Measurements from ENCODE around the gene CCN2. TPM values are rescaled to one million over a fixed set of nuclear protein-coding genes. Genes with fewer than 3 reads are reported as not detected.
A peak's percentile ranks its signal among the peaks of the same experiment; 100 is the strongest.

CCN2 gene
- polyA plus RNA-seq, 2 of the 4 experiments (the other 2 are of a cell fraction) = 32.0 to 103 TPM

GRCh38 chr6:131972741-131973140, 21.6 kb upstream of the CCN2 start:
- WGBS (ENCODE audit: missing lambda C conversion rate) = 83% methylated on average over 2 of the region's 2 CpGs
- Histone ChIP-seq H3K4me2 (no peak overlapping the region), H3K4me3 (no peak overlapping the region), H3K27ac (no peak overlapping the region), H3K4me1 (no peaks in the 10 kb centered on the region), H3K9me3 (no peaks in the 10 kb centered on the region)
- no peak for FAIRE-seq
- DNase-seq (ENCODE audit: low read depth in 1 of 2, low spot score in 1 of 2) = no peak
- ATAC-seq = no peak
- CTCF ChIA-PET = interaction anchor here (1.6 to 1.9 kb wide), 3 partner anchors 9 to 48 kb away, joined by 3 to 4 read pairs (median 4); no protein-coding TSS in a partner anchor
- TF ChIP-seq SMC3 (IDR thresholded peaks at IDR 0.05) = no peak
- TF ChIP-seq BHLHE40 (IDR thresholded peaks at IDR 0.05; ENCODE audit: low read depth, low read length) = no peak
- TF ChIP-seq HEYL (CRISPR knock-in tag; IDR thresholded peaks at IDR 0.05) = no peak
- no peak for TF ChIP-seq MAX (IDR thresholded peaks at IDR 0.05)
- no peak for TF ChIP-seq ESRRA (IDR thresholded peaks at IDR 0.05; ENCODE audit: borderline replicate concordance, low read length)
- no peak for TF ChIP-seq CHD2 (IDR thresholded peaks at IDR 0.05; ENCODE audit: low read length, partially characterized antibody)
- no peak for TF ChIP-seq JUN (IDR thresholded peaks at IDR 0.05)
- TF ChIP-seq RFX5 (IDR thresholded peaks at IDR 0.05) = no peak
- no peak for TF ChIP-seq KDM5A (IDR thresholded peaks at IDR 0.05)
- no peak for TF ChIP-seq JUNB (IDR thresholded peaks at IDR 0.05)
- TF ChIP-seq, protein P1, sequence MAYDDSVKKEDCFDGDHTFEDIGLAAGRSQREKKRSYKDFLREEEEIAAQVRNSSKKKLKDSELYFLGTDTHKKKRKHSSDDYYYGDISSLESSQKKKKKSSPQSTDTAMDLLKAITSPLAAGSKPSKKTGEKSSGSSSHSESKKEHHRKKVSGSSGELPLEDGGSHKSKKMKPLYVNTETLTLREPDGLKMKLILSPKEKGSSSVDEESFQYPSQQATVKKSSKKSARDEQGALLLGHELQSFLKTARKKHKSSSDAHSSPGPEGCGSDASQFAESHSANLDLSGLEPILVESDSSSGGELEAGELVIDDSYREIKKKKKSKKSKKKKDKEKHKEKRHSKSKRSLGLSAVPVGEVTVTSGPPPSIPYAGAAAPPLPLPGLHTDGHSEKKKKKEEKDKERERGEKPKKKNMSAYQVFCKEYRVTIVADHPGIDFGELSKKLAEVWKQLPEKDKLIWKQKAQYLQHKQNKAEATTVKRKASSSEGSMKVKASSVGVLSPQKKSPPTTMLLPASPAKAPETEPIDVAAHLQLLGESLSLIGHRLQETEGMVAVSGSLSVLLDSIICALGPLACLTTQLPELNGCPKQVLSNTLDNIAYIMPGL (CRISPR knock-in tag; IDR thresholded peaks at IDR 0.05; ENCODE audit: borderline replicate concordance) = no peak
- no peak for TF ChIP-seq ZFP36 (IDR thresholded peaks at IDR 0.05; ENCODE audit: borderline replicate concordance, partially characterized antibody)
- TF ChIP-seq TP53 (CRISPR knock-in tag; IDR thresholded peaks at IDR 0.05) = no peak
- TF ChIP-seq NR3C1 (IDR thresholded peaks at IDR 0.05) = no peak
- TF ChIP-seq, protein P2, sequence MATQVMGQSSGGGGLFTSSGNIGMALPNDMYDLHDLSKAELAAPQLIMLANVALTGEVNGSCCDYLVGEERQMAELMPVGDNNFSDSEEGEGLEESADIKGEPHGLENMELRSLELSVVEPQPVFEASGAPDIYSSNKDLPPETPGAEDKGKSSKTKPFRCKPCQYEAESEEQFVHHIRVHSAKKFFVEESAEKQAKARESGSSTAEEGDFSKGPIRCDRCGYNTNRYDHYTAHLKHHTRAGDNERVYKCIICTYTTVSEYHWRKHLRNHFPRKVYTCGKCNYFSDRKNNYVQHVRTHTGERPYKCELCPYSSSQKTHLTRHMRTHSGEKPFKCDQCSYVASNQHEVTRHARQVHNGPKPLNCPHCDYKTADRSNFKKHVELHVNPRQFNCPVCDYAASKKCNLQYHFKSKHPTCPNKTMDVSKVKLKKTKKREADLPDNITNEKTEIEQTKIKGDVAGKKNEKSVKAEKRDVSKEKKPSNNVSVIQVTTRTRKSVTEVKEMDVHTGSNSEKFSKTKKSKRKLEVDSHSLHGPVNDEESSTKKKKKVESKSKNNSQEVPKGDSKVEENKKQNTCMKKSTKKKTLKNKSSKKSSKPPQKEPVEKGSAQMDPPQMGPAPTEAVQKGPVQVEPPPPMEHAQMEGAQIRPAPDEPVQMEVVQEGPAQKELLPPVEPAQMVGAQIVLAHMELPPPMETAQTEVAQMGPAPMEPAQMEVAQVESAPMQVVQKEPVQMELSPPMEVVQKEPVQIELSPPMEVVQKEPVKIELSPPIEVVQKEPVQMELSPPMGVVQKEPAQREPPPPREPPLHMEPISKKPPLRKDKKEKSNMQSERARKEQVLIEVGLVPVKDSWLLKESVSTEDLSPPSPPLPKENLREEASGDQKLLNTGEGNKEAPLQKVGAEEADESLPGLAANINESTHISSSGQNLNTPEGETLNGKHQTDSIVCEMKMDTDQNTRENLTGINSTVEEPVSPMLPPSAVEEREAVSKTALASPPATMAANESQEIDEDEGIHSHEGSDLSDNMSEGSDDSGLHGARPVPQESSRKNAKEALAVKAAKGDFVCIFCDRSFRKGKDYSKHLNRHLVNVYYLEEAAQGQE (IDR thresholded peaks at IDR 0.05) = no peak
- TF ChIP-seq EHMT2 (IDR thresholded peaks at IDR 0.05; ENCODE audit: low read depth) = no peak
- no peak for TF ChIP-seq HDAC2 (IDR thresholded peaks at IDR 0.05)
- no peak for TF ChIP-seq CHD4 (IDR thresholded peaks at IDR 0.05; ENCODE audit: borderline replicate concordance)
- no peak for TF ChIP-seq MAFK (IDR thresholded peaks at IDR 0.05; ENCODE audit: partially characterized antibody)
- POLR2A ChIA-PET = no interaction called here

- peak overlapping the region; percentile 13; the same call in 1 of the 3 replicates for H3K4me2 ChIP-seq
- DNase-seq (ENCODE audit: low read depth in 1 of 2, low spot score in 1 of 2) (no peak), FAIRE-seq (no peak), ATAC-seq (no peak)
- TF ChIP-seq ESRRA (IDR thresholded peaks at IDR 0.05; ENCODE audit: borderline replicate concordance, low read length) = no peak
- TF ChIP-seq CTCF (IDR thresholded peaks at IDR 0.05) = no peak
- no peak for TF ChIP-seq CBX8 (IDR thresholded peaks at IDR 0.05)
- no peak for TF ChIP-seq POLR2A (IDR thresholded peaks at IDR 0.05; ENCODE audit: low read length)
- no peak for TF ChIP-seq HDAC2 (IDR thresholded peaks at IDR 0.05)
- TF ChIP-seq, protein P3, sequence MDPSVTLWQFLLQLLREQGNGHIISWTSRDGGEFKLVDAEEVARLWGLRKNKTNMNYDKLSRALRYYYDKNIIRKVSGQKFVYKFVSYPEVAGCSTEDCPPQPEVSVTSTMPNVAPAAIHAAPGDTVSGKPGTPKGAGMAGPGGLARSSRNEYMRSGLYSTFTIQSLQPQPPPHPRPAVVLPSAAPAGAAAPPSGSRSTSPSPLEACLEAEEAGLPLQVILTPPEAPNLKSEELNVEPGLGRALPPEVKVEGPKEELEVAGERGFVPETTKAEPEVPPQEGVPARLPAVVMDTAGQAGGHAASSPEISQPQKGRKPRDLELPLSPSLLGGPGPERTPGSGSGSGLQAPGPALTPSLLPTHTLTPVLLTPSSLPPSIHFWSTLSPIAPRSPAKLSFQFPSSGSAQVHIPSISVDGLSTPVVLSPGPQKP (IDR thresholded peaks at IDR 0.05; ENCODE audit: low read depth, low read length) = no peak
- no peak for TF ChIP-seq E2F6 (IDR thresholded peaks at IDR 0.05; ENCODE audit: borderline replicate concordance, low read depth)
- no peak for TF ChIP-seq MYC (IDR thresholded peaks at IDR 0.05; ENCODE audit: borderline replicate concordance, low read length)
- TF ChIP-seq ZSCAN20 (CRISPR knock-in tag; IDR thresholded peaks at IDR 0.05) = no peak
- TF ChIP-seq EP300 (IDR thresholded peaks at IDR 0.05) = no peak
- TF ChIP-seq GATA3 (IDR thresholded peaks at IDR 0.05; ENCODE audit: borderline replicate concordance) = no peak
- no peak for TF ChIP-seq CHD2 (IDR thresholded peaks at IDR 0.05; ENCODE audit: low read length, partially characterized antibody)
- TF ChIP-seq NPAS2 (CRISPR knock-in tag; IDR thresholded peaks at IDR 0.05; ENCODE audit: borderline replicate concordance) = no peak
- no peaks in the 10 kb centered on the region for H3K4me1 ChIP-seq
- no peak overlapping the region for H3K4me3 ChIP-seq
- H3K9me3 ChIP-seq = no peaks in the 10 kb centered on the region
- 38% methylated on average over 2 of the region's 2 CpGs for WGBS (ENCODE audit: missing lambda C conversion rate)
- no peak overlapping the region for H3K27ac ChIP-seq
- ChIA-PET POLR2A (no interaction called here), CTCF (no interaction called here)
Measured at GRCh38 chr6:131970076-131970859, 19.1 kb upstream of the CCN2 start.

Measured in A549 (cell line).